Kasumi-1 (cell line): Measurements from ENCODE around the gene EVA1C.
"Not testable (repeated sequence)": the region's sequence is repeated elsewhere in the genome, so short reads cannot be mapped to it uniquely, and the experiment has no call there.

ENCODE experiments used
- DNase-seq, 2 experiments: peaks; one replicate each; lab custom pipeline; 2025; lab: John Stamatoyannopoulos, UW

Gene EVA1C

GRCh38 chr21:32424674-32425073 is 12.2 kb downstream of the EVA1C start:
- DNase-seq: no peak

GRCh38 chr21:32425628-32426027 is 13.1 kb downstream of the EVA1C start:
- no peak for DNase-seq

GRCh38 chr21:32426066-32426465 is 13.6 kb downstream of the EVA1C start:
- DNase-seq: no peak

GRCh38 chr21:32426592-32427051 is 14.1 kb downstream of the EVA1C start:
- DNase-seq: no peak

- DNase-seq: no peak
Observed at GRCh38 chr21:32427958-32428623, 15.6 kb downstream of the EVA1C start.

- DNase-seq: not testable (repeated sequence)
Observed at GRCh38 chr21:32432982-32433660, 20.6 kb downstream of the EVA1C start.

GRCh38 chr21:32437729-32438128 is 25.2 kb downstream of the EVA1C start:
- DNase-seq: no peak

- no peak for DNase-seq
Observed at GRCh38 chr21:32442566-32443318, 30.2 kb downstream of the EVA1C start.

GRCh38 chr21:32445101-32445500 is 32.6 kb downstream of the EVA1C start:
- no peak for DNase-seq

- DNase-seq: not testable (repeated sequence)
Observed at GRCh38 chr21:32446440-32446839, 33.9 kb downstream of the EVA1C start.

GRCh38 chr21:32447224-32447623 is 34.7 kb downstream of the EVA1C start:
- DNase-seq: no peak

- no peak for DNase-seq
Observed at GRCh38 chr21:32448803-32449594, 36.5 kb downstream of the EVA1C start.

- not testable (repeated sequence) for DNase-seq
Observed at GRCh38 chr21:32450881-32451701, 38.6 kb downstream of the EVA1C start.

- not testable (repeated sequence) for DNase-seq
Observed at GRCh38 chr21:32452191-32452590, 39.7 kb downstream of the EVA1C start.

- no peak for DNase-seq
Observed at GRCh38 chr21:32452641-32453040, 40.1 kb downstream of the EVA1C start.

- no peak for DNase-seq
Observed at GRCh38 chr21:32455548-32455947, 43.0 kb downstream of the EVA1C start.

GRCh38 chr21:32456497-32456918 is 44.0 kb downstream of the EVA1C start:
- no peak for DNase-seq

GRCh38 chr21:32457360-32457840 is 44.9 kb downstream of the EVA1C start:
- DNase-seq: no peak

GRCh38 chr21:32457962-32458361 is 45.5 kb downstream of the EVA1C start:
- no peak for DNase-seq

- no peak for DNase-seq
Observed at GRCh38 chr21:32459972-32460371, 47.5 kb downstream of the EVA1C start.

GRCh38 chr21:32461503-32461902 is 49.0 kb downstream of the EVA1C start:
- no peak for DNase-seq
